IPS-NIHi11 (cell line): ENCODE measurements around the gene STARD8.

Experiments
- DNase-seq: peaks from one replicate; pipeline ENCODE4 v3.0.0; 2012; ENCODE audit warnings: mixed read lengths, low spot score

The STARD8 gene

GRCh38 chrX:68749426-68749825 lies 102.0 kb downstream of the STARD8 start:
- no peak for DNase-seq

DNA sequence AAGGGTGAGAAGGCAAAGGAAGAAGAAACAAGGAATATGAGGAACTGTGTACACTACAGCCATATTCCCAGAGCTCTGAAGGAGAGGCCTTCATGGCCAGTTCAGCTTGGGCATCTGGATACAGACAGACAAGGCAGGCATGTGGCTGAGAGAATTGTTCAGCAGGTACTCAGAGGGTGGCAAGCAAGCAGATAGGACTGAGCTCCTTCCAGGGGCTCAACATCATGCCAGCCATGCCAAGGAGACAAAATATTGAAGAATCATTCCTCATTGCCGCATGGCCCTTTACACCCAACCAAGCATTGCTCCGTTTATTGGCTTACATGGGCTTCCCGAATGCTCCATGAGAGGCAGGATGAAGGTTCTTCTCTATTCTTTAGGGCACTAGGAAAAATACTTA lies 102.8 kb downstream of the STARD8 start:
- DNase-seq: no peak

DNA sequence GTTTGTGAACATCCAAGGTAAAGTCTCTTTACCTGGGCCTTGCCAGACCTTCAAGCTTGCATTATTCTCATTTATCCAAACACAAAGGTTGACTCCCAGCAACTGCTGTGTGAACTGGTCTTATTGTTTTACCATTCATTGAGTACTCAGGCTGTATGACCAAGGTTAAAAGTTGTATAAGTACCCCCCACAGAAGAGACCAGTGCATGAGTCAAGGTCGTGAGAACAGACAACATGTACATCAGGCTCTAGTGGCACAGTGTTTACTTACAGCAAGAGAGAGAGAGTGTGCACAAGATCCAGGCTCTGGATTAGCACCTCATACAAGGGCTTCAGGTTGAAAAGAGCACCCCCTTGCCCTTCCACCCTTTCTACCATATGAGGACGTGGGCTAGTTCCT lies 103.9 kb downstream of the STARD8 start:
- DNase-seq: no peak

DNA sequence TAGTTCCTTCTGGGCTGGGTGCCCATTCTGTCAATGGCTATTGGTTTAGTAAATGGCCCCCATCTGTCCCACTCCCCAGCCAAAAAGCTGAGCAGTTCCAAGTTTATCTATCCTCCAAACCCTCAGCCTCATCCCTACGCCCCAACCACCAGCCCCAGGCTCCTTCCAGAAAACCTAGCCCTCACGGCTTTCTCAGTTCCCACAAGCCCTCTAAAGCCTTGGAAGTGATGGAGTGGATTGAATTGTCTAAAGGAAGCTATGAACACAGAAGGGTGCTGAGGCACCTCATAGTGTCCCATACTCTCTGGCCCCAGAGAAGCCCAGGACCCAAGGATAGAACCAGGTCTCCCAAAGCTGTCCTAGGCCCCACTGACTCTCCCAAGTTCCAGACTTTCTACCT lies 105.8 kb downstream of the STARD8 start:
- no peak for DNase-seq

- DNase-seq: no peak
These were observed 106.9 kb downstream of the STARD8 start for GRCh38 chrX:68754406-68754805.

DNA sequence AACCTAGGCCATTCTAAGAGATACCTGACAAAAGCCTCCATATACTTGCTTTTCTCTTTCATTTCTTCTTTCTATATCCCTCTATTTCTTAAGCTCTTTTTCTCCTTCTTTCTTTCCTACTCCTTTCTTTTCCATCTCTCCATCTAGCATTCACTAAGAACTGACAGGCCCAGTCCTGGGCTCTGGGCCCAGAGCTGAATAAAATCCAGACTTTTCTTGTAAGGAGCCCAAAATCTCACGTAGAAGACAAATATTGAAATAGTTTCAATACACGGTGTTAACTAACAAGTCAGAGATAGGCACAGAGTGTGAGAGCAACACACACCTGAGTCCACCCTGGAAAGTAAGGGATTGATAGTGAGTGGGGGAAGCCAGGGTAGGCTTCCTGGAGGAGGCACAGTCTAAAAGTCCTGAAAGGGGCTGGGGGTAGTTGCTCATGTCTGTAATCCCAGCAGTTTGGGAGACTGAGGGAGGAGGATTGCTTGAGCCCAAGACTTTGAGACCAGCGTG lies 108.2 kb downstream of the STARD8 start:
- no peak for DNase-seq

GRCh38 chrX:68757331-68757730 lies 109.9 kb downstream of the STARD8 start:
- DNase-seq: no peak

- DNase-seq: no peak
These were observed 110.3 kb downstream of the STARD8 start for GRCh38 chrX:68757731-68758130.

DNA sequence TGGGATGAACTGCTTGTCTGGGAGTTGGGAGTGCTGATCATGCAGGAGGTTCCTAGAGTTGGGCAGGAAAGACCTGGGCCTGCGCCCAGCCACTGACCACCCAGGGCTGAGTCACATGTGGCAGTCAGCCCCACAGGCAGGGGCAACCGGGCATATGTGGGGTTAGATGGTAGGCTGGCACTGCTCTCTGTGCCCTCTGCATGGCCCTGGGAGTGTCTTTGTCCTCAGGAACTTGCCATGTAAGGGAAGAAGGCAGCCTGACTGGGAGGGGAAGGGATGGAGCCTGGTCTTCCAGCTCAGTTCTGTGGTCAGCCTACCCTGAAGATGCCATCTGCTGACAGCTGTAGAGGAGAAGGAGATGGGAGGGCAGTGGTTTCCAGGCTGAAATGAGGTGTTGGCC lies 111.2 kb downstream of the STARD8 start:
- no peak for DNase-seq

DNA sequence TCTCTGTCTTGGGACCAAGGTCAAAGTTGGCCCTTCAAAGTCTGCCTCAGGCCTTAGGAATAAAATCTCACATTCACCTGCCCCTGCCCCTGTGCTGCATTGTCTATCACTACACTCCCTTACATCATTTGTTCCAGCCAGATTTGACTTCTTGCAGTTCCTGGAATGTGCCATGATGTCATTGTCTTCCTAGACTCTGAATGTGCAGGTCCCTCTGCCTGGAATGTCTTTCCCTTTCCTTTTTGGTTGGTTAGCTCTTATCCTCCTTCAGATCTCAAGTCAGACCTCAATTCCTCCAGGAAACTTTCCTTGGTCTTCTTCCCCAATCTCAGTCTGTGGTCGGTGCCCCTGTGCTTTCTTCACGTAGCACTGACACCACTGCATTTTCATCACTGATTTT lies 113.6 kb downstream of the STARD8 start:
- no peak for DNase-seq

DNA sequence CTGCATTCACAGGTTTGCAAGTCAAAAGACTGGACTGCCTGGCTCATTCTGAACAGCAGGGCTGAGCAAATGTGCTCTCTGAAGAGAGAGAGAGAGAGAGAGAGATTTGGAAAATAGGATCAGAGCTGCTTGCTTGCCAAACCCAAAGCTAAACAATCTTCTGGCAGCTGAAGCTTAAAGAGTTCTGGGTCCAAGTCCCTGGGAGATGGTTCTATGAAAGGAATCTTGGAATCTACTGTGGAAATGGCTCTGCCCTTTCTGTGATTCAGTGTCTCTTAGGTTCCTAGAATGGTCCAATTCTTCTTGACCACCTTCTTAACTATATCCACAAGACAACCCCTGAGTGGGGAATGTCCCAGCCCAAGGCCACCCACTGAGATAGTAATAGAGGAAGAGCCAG lies 115.3 kb downstream of the STARD8 start:
- no peak for DNase-seq

DNA sequence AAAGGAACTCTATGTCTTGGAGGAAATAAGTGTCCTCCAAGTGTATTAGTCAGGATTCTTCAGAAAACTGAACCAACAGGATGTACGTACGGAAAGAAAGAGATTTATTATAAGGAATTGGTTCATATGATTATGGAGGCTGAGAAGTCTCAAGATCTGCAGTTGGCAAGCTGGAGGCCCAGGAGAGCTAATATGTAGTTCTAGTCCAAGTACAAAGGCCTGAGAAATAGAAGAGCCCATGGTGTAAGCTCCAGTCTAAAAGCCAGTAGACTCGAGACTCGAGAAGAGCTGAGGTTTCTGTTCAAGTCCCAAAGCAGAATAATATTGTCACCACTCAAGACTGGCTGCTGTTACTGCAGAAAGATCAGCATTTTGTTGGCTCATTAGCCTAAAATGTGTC lies 116.0 kb downstream of the STARD8 start:
- DNase-seq: no peak
